Heart left ventricle (tissue), 13 donors: Measurements from ENCODE around the gene CYP19A1.

Experiments
- POLR2A ChIP-seq, 2 donors: fragments of 450-650 bp; IDR thresholded peaks; one replicate each; pipeline ENCODE4 v1.6.1; 2017; ENCODE audit warnings: antibody characterized with exemption in 2 of 2, mild to moderate bottlenecking in 2 of 2, moderate library complexity in 2 of 2
- TF ChIP-seq, protein P1 (sequence below), 12 donors: fragments of 200-600 bp; sonication (generic) in 4 of 12; IDR thresholded peaks; one replicate each; pipeline versions ENCODE4 v1.5.0 to v1.8.0; 2018 to 2022; ENCODE audit warnings: antibody characterized with exemption in 12 of 12, mild to moderate bottlenecking in 5 of 12
- donor health status: ischemic (EF 13 %, LVEDD 7.1; RV severe dilation, severe dysfunction).
- donor health status: DM: no; HTN: yes; CAD: no.
- donor health status: DM: no; HTN: no; CAD: no.
- donor health status: ischemic (EF 25% LVEDD 6.9; RV normal size, moderate dysfunction).
- donor health status: ischemic (EF 25% LVEDD 5.7; RV mildly dilated, moderate dysfunction).
- donor health status: ischemic (EF 35%, LVEDD 5.7; RV mildly dilated, moderate dysfunction).
- donor health status: nonischemic (EF 11% LVEDD 7.7; RV severe dilation, severe dysfunction).
- donor health status: DM: yes; HTN: yes; CAD: no.
- donor health status: PGD.
- donor health status: ischemic (EF 29% LVEDD 5.4; RV normal size, mild dysfunction).
- donor health status: nonischemic (EF 23%, LVEDD 6.1; RV moderate dilation, normal function).

GRCh38 chr15:51327081-51327480 lies 11.3 kb downstream of the CYP19A1 start:
- no peak for TF ChIP-seq POLR2A (IDR thresholded peaks at IDR 0.05)
- TF ChIP-seq, protein P1, sequence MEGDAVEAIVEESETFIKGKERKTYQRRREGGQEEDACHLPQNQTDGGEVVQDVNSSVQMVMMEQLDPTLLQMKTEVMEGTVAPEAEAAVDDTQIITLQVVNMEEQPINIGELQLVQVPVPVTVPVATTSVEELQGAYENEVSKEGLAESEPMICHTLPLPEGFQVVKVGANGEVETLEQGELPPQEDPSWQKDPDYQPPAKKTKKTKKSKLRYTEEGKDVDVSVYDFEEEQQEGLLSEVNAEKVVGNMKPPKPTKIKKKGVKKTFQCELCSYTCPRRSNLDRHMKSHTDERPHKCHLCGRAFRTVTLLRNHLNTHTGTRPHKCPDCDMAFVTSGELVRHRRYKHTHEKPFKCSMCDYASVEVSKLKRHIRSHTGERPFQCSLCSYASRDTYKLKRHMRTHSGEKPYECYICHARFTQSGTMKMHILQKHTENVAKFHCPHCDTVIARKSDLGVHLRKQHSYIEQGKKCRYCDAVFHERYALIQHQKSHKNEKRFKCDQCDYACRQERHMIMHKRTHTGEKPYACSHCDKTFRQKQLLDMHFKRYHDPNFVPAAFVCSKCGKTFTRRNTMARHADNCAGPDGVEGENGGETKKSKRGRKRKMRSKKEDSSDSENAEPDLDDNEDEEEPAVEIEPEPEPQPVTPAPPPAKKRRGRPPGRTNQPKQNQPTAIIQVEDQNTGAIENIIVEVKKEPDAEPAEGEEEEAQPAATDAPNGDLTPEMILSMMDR (IDR thresholded peaks at IDR 0.05) = no peak
